Cardiac fibroblast (primary cell): ENCODE data around the gene VDAC1.
"Not testable (repeated sequence)": the region's sequence is repeated elsewhere in the genome, so short reads cannot be mapped to it uniquely, and the experiment has no call there.

Source experiments
- DNase-seq, 2 donors: peaks; one replicate each; pipeline versions ENCODE4 v3.0.0 to v3.0.0-alpha.2; 2010; ENCODE audit warnings: low read depth in 2 of 2
- H3K4me3 ChIP-seq, 2 donors: replicated peaks in 1 of 2; 1 replicate in 1 of 2; 2 replicates in 1 of 2; pipeline ENCODE4 v1.5.1; 2011; ENCODE audit warnings: low read depth in 2 of 2, low read length in 2 of 2, mild to moderate bottlenecking in 2 of 2, moderate library complexity in 1 of 2
- CTCF ChIP-seq: IDR thresholded peaks from one replicate; pipeline ENCODE4 v1.5.1; 2011; ENCODE audit warnings: low read depth, mild to moderate bottlenecking, low read length, inconsistent platforms

Gene VDAC1

GRCh38 chr5:133977858-133978257 lies 26.9 kb downstream of the VDAC1 start:
- TF ChIP-seq CTCF: no peak
- peak; percentile 56 to 78 for DNase-seq
- H3K4me3 ChIP-seq: no peak overlapping the region

GRCh38 chr5:133977161-133977787 lies 27.5 kb downstream of the VDAC1 start:
- H3K4me3 ChIP-seq: no peak overlapping the region
- no peak for TF ChIP-seq CTCF
- DNase-seq: no peak

GRCh38 chr5:133975546-133975945 lies 29.2 kb downstream of the VDAC1 start:
- not testable (repeated sequence) for H3K4me3 ChIP-seq, DNase-seq

GRCh38 chr5:133974142-133974541 lies 30.6 kb downstream of the VDAC1 start:
- no peak overlapping the region for H3K4me3 ChIP-seq
- TF ChIP-seq CTCF: no peak
- DNase-seq: no peak

- no peak for TF ChIP-seq CTCF
- DNase-seq: no peak
- H3K4me3 ChIP-seq: no peak overlapping the region
Measured at GRCh38 chr5:133970325-133970909, 34.4 kb downstream of the VDAC1 start.

GRCh38 chr5:133969654-133970324 lies 35.0 kb downstream of the VDAC1 start:
- TF ChIP-seq CTCF: no peak
- DNase-seq: peak; percentile 12 to 45
- H3K4me3 ChIP-seq: peak overlapping the region in 1 of 2 donors; percentile 88

GRCh38 chr5:133968204-133968980 lies 36.4 kb downstream of the VDAC1 start, which contains the start of gene C5orf15:
TSS of gene C5orf15 (minus strand) at chr5:133968625. CDS start at chr5:133968584, 41 bp downstream.
- TF ChIP-seq CTCF: no peak
- peak within 1 kb of the TSS; percentile 88 to 98 for H3K4me3 ChIP-seq

More at GRCh38 chr5:133968204-133968980, 36.4 kb downstream of the VDAC1 start, which contains the start of gene C5orf15:
- DNase-seq: peak; percentile 98
